ENCODE results near the gene BRD1.

DNA sequence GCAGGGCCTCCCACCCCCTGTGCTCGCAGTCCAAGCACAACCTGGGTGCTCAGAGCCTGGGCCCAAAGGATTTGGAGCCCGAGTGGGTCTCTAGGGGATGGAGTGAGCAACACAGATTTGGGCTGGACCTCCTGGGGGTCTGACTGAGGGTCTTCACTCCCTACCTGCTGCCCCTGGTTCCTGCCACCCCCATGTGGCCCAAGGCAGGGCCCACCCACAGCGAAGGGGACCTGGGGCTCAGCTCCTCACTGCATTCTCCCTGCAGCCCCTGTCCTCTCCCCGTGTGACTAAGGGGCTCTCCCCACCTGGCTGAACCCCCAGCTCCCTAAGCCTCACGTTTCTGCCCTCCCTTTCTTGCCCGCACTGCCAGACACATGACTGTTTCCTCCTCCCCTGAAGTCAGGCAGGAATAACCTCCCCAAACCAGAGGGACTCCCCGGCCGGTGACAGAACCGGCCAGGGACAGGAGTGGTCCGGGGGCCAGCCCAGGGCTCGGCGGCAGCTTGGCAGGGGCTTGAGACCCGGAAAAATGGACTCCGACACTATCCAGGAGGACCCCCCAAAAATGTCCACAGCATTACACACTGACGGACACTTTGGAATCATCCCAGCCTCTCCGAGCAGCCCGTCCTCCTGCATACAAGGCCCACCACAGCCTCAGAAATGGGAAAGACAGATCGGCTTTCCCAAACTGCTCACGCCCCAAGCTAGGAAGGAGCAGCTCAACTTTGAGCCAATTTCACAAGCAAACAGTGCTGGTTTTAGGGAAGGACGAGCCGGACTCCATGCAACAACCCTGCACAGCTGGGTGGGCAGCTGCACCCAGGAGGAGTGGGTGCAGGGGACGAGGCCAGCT, 57.8 kb downstream of the BRD1 start:
- TF ChIP-seq, protein P1, sequence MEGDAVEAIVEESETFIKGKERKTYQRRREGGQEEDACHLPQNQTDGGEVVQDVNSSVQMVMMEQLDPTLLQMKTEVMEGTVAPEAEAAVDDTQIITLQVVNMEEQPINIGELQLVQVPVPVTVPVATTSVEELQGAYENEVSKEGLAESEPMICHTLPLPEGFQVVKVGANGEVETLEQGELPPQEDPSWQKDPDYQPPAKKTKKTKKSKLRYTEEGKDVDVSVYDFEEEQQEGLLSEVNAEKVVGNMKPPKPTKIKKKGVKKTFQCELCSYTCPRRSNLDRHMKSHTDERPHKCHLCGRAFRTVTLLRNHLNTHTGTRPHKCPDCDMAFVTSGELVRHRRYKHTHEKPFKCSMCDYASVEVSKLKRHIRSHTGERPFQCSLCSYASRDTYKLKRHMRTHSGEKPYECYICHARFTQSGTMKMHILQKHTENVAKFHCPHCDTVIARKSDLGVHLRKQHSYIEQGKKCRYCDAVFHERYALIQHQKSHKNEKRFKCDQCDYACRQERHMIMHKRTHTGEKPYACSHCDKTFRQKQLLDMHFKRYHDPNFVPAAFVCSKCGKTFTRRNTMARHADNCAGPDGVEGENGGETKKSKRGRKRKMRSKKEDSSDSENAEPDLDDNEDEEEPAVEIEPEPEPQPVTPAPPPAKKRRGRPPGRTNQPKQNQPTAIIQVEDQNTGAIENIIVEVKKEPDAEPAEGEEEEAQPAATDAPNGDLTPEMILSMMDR (IDR thresholded peaks at IDR 0.05), result no peak
- no peak for TF ChIP-seq POLR2A (IDR thresholded peaks at IDR 0.05)
